Measurements from ENCODE around the gene CNTNAP2.
"Not testable (repeated sequence)": the region's sequence is repeated elsewhere in the genome, so short reads cannot be mapped to it uniquely, and the experiment has no call there.

Gene CNTNAP2

DNA sequence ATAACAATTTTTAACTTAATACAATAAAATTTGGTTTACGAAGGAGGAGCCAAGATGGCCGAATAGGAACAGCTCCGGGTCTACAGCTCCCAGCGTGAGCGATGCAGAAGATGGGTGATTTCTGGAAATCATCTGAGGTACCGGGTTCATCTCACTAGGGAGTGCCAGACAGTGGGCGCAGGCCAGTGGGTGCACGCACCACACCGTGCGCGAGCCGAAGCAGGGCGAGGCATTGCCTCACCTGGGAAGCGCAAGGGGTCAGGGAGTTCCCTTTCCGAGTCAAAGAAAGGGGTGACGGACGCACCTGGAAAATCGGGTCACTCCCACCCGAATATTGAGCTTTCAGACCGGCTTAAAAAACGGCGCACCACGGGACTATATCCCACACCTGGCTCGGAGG lies 789.1 kb downstream of the CNTNAP2 start:
- DNase-seq, result not testable (repeated sequence)

DNA sequence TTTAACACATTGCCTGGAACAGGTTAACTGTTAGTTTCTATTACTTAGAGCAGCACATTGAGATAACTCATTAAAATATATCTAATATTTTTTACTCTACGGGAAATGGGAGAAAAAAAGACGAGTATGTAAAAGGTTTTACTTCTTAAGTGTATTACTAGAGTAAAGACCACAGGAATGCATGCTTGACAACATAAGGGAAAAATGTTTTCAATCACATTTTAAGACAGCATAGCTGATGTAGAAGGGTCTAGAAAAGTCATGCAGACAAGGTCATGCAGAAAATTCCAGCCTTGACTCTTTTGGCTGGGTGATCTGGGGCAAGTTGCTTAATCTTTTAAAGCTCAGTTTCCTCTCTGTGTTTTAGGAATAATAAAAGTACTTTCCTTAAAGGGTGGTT lies 806.2 kb downstream of the CNTNAP2 start:
- no peak for DNase-seq

DNA sequence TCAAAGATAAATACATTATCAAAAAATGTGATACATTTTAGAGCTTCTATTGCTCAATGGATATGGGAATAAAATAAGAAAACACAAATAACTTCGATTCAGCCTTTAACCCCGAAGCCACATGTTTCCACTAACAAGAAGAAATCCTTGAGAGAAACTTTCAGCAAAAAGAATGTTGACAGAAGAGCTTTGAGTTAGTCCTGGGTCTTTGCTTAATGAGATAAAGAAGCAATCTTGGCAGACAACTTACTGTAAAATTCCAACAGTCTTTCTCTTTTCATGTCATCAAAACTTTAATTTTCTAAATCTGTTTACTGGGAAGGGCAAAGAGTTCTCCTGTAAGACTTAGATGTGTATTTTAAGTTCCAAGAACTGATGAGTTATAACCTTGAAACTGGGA lies 810.2 kb downstream of the CNTNAP2 start:
- no peak for DNase-seq

DNA sequence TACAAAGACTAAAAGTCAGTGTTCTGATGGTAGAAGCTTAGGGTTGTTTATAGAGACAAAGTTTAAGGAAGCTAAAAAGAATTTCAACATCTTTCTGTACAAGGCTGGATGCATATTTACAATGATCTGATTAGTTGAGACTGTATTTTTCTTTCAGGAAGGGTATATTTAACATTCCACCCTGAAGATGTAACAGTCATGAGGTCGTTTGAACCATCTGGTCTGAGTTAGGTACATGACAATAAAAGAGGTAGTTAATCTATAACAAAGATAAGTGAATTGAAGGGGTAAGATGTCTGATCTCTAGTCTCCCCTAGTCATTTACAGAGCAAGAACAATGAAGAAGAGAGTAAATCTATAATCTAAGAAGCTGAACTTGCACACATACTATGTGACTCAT lies 821.2 kb downstream of the CNTNAP2 start:
- no peak for DNase-seq

DNA sequence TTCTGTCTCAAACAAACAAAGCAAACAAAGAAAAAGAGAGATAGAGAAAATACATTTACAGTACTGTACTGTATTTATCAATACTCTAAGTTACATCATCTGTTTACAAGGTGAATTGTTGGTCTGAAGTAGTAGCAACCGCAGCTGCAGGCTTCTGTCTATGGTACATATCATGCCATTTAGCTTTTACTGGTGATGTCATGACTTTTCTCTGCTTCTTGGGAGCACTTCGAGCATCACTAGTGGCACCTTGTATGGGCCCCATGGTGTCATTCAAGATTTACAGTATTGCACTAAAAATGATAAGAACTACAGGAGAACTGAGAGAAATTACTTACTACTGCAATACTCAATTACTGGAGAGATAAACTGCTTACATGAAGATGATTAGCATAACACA lies 826.9 kb downstream of the CNTNAP2 start:
- no peak for DNase-seq

DNA sequence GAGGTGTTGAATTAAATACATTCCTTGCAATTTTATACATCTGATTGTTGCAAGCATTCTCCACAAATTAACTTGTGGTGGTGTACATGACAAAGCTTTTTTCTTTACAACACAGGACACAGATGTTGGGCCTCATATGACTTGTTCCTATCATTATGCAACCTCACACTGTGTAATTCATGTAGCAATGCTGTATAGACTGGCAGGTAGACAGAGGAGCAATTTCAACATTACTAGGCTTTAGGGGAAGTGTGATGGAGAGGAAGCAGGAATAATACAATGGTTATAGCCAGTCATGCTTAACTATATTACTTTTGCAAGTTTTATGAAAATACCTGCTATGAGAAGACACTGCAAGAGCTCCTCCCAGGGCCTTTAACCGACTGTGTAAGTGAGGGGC lies 832.1 kb downstream of the CNTNAP2 start:
- no peak for DNase-seq

DNA sequence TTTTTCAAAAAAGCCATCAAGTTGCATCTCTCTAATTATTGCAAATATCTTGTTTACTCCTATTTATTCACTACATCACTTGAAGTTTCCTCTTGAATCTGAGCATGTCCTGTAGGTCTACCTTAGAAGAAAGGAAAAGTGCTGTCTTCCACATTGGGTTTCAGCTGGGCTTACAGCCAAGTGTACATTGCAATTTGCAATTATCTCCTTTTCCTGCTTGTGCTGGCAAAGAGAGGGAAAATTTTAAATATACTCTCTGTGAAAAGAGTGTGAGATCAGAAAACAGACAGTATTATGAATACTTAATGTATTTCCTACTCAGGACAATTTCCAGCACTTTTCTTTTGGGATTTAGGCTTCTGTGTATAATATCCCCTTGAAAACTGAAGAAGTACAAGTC lies 839.7 kb downstream of the CNTNAP2 start:
- DNase-seq, result no peak

DNA sequence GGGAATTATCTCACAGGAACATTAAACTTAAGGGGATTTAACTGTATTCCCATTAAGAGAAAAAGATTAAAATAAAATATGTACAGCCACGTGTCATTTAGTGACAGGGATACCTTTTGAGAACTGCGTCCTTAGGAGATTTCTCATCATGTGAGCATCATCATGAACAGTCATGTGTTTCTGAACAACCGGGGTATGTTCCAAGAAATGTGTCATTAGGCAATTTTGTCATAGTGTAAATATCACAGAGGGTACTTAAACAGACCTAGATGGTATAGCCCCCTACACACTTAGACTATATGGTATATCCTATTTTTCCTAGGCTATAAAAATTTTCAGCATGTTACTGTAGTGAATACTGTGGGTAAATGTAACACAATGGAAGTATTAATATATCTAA lies 840.3 kb downstream of the CNTNAP2 start:
- no peak for DNase-seq

DNA sequence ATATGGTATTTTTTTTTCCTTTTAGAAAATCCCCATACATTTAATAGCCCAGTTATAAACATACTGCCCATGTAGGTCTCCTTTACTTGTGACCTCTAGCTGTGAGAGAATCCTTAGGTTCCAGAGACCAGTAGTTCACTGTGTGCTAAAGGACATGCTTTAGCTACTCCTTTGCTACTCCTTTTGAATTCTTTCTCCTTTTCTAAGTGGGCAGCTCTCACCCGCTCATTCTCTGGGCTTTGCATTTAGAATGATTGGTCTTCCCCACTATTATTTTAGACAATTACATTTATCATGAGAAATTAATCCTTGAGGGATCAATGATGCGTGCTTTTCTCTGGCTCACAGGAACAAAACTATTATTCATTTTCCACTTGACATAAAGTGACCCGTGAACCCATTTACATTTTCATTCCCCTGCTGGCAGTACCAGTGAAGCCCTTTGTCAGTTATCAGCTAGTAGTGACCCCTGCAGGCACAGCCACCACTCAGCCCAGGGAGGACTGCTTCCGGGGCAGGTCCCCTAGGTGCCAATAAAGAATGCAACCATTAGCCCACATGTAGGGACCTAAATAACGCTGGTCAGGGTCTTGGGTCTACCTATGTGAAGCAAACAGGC lies 844.3 kb downstream of the CNTNAP2 start:
- no peak for DNase-seq

DNA sequence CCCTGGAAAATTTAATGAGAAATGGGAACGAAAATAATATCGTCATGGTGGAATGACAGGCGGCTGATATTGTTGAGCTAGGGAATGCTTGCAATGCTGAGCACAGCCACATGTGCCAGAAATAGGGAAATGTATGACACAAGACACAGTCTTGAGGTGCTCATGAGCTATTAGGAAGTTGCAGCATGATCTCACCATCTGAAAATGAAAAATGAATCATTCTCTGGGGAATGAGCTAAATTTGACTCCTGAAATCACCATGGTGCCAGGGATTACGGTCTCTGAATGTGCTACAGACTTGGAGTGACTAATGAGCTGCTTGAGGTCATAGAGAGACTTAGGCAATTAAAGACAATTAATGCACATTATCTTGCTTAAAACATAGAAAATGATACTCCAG lies 845.0 kb downstream of the CNTNAP2 start:
- no peak for DNase-seq

DNA sequence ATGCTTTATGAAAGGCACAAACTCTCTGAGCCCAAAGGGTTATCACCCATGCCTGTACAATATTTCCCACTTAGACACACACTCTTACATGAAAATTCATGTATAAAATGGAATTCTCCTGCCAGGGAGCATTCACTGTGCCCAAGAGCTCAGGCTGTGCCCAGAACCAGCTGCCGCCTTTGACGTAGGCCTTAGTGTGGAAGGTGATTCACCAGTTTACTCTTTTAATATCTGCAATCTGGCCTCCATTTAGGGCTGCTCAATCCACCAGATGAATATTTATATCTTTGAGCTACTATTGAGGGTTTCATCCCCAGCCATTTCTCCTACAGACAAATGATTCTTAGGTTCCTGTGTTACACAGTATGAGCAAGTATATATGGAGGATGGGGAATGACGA lies 849.7 kb downstream of the CNTNAP2 start:
- no peak for DNase-seq

DNA sequence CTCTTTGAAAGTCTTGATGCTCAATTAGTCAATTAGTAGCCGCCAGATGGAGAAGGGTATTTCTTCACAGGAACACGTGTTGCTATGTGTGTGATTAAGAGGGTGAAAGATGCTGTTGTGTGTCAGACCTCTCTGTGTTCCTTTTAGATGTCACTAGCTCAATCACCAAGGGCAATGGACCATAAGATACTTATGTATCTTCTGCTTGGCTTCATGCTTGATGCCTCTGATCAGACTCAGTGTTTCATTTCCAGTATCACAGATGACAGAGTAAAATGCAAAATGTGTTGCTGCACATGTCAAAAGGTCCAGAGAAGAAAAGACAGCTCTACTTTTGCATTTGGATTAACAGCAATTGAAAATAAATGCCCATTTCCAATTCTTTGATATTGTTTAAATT lies 865.9 kb downstream of the CNTNAP2 start:
- DNase-seq, result no peak

DNA sequence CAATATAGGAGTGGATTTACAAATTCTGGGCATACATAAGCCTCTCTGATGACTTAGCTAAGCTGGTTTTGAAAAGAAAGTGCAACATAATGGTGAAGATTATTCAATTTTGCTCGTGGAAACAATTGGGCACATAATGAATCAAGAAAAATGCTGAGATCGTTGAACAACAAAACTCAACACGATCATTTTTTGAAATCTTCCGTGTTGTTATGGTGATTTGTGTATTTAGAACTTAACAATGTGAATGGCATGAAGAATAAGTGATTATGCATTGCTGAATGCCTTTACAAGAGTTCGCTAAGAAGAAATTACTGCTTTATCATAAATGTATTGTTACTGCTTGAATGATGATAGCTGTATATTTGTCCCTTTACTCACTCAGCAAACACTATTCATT lies 875.0 kb downstream of the CNTNAP2 start:
- DNase-seq, result no peak

DNA sequence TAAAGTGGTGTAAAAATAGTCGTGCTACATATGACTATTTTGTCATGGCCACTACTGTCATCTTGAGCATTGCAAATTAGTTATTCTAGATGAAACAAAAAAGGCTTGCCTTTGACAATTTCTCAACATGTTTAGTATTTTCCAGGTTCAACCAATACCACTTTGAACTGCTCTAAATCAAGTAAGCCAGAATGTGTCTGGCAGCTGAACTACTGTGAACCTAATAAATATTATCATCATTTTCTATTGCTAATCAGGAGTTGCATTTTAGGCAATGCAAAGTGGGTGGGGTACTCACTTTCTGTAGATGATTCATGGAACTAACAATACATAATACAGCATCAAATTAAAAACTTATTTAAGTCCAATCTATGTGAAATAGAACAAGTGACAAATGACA lies 877.2 kb downstream of the CNTNAP2 start:
- DNase-seq, result no peak

DNA sequence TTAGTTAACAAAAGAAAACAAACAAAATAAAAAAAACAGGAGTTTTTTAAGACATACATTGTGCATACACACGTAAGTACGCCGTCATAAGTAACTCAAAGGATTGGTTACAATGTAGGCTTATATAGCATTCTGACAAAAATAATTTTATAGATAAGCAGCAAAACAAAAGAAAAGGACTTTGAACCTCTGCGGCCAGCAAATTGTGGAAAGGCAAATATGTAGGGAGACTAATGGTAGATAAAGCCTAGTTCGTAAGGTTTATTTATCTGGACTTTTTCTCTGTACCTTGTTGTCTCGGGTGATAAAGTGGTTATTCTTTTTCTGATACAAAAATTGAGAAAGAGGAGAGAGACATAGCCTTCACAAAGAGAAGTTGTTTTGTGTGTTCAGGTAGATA lies 891.9 kb downstream of the CNTNAP2 start:
- no peak for DNase-seq

DNA sequence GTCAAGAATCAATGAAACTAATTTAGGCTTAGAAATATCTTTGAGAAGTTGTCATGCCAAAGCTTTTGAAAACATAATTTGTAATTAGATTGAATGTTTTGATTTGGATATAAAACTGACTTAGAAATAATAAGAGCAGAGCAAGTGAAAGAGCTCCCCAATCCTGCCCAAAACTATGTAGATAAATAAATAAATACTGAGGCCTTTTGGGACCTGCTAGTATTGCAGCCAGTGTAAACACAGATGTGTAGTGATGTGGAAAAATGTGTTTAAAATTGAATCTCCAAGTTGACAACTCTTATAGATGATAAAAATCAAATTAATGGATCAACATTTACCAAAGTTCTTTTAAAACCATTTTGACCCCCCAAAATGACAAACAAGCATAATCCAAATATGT lies 896.1 kb downstream of the CNTNAP2 start:
- no peak for DNase-seq

DNA sequence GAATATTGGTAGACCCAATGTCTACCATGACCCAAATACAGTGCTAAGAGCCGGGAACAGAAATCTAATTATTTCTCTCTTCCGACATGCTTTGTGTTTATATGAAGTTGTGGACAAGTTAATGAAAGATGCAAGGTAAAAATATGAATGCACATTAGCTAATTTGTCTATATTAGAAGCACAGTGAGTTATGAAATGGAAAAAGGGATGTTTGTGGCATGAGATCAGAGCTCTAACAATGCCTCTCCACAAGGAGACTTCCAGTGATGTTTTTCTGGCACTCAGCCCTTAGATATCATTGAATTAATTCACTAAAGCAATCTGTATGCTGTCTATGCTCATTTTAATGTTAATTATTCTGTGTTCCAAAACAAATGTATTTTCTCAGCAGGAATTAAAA lies 897.2 kb downstream of the CNTNAP2 start:
- no peak for DNase-seq

DNA sequence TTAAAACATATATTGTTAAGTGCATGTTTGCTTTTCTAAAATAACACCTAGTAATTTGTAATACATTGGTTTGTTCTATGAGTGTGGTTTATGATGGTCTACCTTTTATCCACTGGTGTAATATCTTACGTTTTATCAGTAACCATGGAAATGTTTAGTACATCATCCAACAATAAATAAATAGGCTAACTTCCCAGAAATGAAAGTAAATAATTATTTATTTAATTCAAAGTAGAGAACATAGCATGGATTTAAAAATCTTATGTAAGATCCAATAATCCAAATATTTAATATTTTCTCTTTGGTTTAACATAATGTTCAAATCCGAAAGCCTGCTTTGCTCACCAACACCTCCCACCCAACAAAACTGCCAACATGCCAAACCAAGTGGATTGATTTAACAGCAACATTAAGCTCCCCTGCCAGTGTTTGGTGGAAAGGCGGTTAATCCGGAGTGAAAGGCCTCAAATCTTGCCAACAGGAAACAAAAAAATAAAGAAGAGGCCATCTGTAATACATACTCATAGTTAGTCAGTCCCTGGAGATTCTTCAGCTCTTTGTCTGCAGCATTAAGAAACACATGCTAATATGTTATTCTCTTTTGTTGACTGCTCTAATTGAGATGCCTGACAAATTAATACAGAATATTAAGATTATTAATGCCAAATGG lies 897.8 kb downstream of the CNTNAP2 start:
- DNase-seq, result peak; percentile 27

DNA sequence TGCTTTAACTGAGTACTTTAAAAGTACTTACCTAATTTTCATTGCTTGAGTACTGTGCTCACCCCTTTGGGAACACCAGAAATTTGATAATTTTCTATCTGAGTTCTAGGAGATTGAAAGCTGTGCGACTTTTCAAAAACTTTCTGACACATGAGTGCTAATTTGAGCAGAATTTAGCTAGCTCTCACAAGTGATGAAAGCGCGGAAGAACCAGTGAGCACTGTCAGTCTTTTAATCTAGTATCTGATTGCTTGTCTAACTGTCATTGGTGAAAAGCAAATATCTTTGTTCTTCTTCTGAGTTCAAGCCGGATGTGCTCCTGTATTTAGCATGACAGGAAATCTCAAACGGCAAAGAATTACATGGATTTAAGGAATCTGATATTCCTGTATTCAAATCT lies 899.4 kb downstream of the CNTNAP2 start:
- no peak for DNase-seq

DNA sequence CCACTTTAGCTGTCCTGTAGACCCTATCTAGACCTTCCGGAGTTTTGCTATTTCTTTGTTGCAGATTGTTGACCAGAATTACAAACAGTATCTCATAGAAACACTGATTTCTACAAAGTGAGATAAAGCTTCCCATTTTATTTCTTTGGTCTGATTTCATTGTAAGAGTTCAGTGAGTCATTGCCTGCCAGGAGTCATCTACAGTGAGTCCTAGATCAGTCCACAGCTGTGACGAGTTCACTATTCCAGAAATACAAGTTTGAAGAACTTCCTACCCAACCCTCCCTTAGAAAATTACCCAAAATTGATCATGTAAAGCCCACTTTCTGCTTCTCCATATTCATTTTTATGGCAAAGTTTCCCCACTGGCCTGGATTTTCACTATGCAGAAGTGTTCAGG lies 905.5 kb downstream of the CNTNAP2 start:
- DNase-seq, result no peak

DNA sequence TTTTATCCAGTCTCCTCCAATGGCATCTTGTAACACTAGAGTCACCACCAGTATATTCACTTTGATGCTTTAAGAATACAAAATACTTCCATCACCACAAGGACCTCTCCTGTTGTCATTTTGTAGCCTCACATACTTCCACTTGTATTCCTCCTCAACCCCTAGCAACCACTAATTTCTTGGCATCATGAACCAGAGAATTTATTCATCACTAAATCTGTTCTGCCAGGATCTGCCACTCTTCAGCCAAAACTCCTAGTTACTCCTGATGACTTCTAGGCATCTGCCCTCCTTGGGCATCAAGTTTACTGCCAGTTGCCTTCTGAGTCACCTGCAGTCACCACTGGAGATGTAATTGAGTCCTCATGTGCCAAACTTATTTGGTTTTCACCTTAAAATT lies 906.8 kb downstream of the CNTNAP2 start:
- no peak for DNase-seq

DNA sequence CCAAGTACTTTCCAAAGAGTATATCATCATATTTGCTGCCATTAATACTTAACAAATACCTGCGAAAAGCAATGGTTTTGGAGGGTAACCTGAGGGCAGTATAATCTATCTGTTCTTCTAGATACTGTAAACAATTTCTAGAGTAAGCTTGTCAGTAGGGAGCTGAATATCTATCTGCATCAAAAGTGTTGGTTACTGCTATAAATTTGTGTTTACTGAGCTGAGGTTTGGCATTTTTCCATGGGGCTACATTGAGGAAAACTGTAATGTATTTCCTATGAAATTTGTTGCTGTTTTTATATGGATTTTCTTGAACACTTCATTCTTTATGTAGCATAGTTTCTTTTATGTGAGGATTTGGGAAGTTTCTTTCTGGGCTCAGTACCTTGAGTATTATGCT lies 913.4 kb downstream of the CNTNAP2 start:
- no peak for DNase-seq

DNA sequence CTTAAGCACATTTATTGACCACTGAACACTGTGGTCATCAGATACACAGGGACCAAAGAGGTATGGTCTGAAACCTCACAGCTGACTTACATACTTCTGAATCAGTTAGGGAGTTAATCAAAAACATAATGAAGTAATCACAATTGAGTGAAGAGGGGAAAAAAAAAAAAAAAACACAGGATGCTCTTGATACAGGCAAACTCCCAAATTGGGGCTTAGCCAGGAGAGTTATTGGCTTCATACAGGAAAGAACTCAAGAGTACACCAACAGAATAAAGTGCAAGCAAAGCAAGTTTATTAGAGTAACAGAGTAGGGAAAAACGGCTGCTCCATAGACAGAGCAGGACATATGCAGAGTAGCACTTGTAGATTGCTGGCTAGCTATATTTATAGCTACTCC lies 917.0 kb downstream of the CNTNAP2 start:
- peak; percentile 40 for DNase-seq

DNA sequence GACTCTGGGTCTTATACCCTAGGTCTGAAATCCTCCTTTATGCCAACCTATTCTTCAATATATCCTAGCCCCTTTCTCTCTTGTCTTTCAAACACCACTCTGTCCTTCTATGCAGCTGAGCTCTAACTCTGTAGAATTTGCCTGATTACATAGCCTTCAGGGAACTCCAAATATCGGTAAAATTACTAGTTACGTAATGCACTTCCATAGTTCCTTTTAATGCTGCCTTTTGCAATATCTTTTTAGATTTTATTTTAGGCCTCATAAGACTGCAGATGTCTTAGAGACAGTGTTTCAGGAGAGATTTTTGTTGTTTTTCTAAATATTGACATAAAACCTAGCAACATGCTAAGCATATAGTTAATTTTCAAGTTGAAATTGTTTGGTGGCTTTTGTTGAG lies 924.8 kb downstream of the CNTNAP2 start:
- no peak for DNase-seq

DNA sequence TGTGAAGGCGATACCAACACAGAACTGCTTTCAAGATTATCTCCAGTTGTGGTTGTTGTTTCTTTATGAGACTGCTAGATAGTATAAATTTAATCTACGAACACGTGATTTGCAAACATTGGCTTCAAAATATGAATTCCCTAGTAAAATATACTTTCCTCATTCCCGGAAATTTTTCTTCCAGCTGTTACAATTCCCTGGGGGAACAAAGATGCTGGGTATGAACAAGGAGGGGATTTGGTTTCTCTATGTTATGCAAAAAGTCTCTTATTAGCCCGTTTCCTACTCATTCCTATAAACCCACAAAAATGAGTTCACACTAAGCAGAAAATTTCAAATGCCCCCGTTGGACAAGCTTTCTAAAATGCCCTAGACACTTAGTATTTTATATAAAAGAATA lies 928.3 kb downstream of the CNTNAP2 start:
- no peak for DNase-seq

Measured in right hindlimb (tissue), 1 donor.